Measurements from ENCODE around the gene EMC9.
A peak's percentile ranks its signal among the peaks of the same experiment; 100 is the strongest.

The EMC9 gene

GRCh38 chr14:24141097-24141880 lies at the start of gene EMC9:
TSS of gene EMC9 (minus strand) at chr14:24141591. CDS start at chr14:24141304, 287 bp downstream.
- DNase-seq, result peak; percentile 98

- no peak for DNase-seq
Measured at GRCh38 chr14:24190416-24190815, 49.0 kb upstream of the EMC9 start.

GRCh38 chr14:24189460-24189859 lies 48.1 kb upstream of the EMC9 start:
- no peak for DNase-seq

GRCh38 chr14:24189059-24189375 lies 47.6 kb upstream of the EMC9 start:
- no peak for DNase-seq

- peak; percentile 93 to 94 for DNase-seq
Measured at GRCh38 chr14:24188251-24189058, 47.1 kb upstream of the EMC9 start, which contains the start of gene IPO4. TSS of gene IPO4 (minus strand) at chr14:24188816. CDS start at chr14:24188787, 29 bp downstream.

- no peak for DNase-seq
Measured at GRCh38 chr14:24187539-24187915, 46.1 kb upstream of the EMC9 start.

GRCh38 chr14:24186831-24187538 lies 45.6 kb upstream of the EMC9 start:
- no peak for DNase-seq

GRCh38 chr14:24185741-24186140 lies 44.4 kb upstream of the EMC9 start:
- no peak for DNase-seq

GRCh38 chr14:24185026-24185425 lies 43.6 kb upstream of the EMC9 start:
- DNase-seq, result no peak

GRCh38 chr14:24184104-24184970 lies 42.9 kb upstream of the EMC9 start:
- DNase-seq, result no peak

- DNase-seq, result no peak
Measured at GRCh38 chr14:24183014-24183481, 41.7 kb upstream of the EMC9 start.

GRCh38 chr14:24182110-24182882 lies 40.9 kb upstream of the EMC9 start:
- no peak for DNase-seq

GRCh38 chr14:24181371-24182077 lies 40.1 kb upstream of the EMC9 start:
- no peak for DNase-seq

GRCh38 chr14:24179961-24180796 lies 38.8 kb upstream of the EMC9 start:
- no peak for DNase-seq

- DNase-seq, result no peak
Measured at GRCh38 chr14:24179294-24179960, 38.0 kb upstream of the EMC9 start.

GRCh38 chr14:24178399-24179178 lies 37.2 kb upstream of the EMC9 start:
- no peak for DNase-seq

- no peak for DNase-seq
Measured at GRCh38 chr14:24177891-24178290, 36.5 kb upstream of the EMC9 start.

- no peak for DNase-seq
Measured at GRCh38 chr14:24177041-24177825, 35.8 kb upstream of the EMC9 start.

Data from SW 1271 (cell line).